A673 (cell line): ENCODE results near the gene YWHAQ. TPM values are rescaled to one million over a fixed set of nuclear protein-coding genes. Genes with fewer than 3 reads are reported as not detected.

Experiments used
- BruUV-seq: library from RNA; stranded (reverse); fragments of 400-500 nt; replicated peaks from 2 replicates; lab custom pipeline; 2021; lab: Mats Ljungman, UMichigan
- CTCF ChIA-PET: fragments of 300-600 bp; sonication (Branson Sonifier 250); formaldehyde crosslinking; loops from one replicate; lab custom pipeline; 2022; ENCODE audit warnings: antibody characterized with exemption; lab: Charles Lee
- POLR2A ChIA-PET: fragments of 300-600 bp; sonication (Branson Sonifier 250); formaldehyde crosslinking; loops from one replicate; lab custom pipeline; 2022; ENCODE audit warnings: antibody characterized with exemption; ENCODE audit not compliant: low non-redundant PET; lab: Charles Lee
- DNase-seq: peaks from one replicate; pipeline ENCODE4 v3.0.0-alpha.2; 2015; ENCODE audit warnings: low spot score
- H3K27ac ChIP-seq: fragments of 200-600 bp; sonication (generic); 2 replicates; pipeline ENCODE4 v1.5.1; 2016; ENCODE audit warnings: mixed run types, low read depth, mild to moderate bottlenecking, mixed read lengths, antibody characterized with exemption, low read length; ENCODE audit not compliant: poor library complexity, severe bottlenecking
- H3K27me3 ChIP-seq: fragments of 200-600 bp; sonication (generic); replicated peaks from 2 replicates; pipeline ENCODE4 v1.6.1; 2017; ENCODE audit warnings: mixed run types, low read depth, mild to moderate bottlenecking, mixed read lengths, antibody characterized with exemption, low read length; ENCODE audit not compliant: insufficient read depth, poor library complexity
- H3K36me3 ChIP-seq: fragments of 200-600 bp; sonication (generic); 2 replicates; pipeline ENCODE4 v1.6.1; 2016; ENCODE audit warnings: mixed run types, mild to moderate bottlenecking, mixed read lengths, antibody characterized with exemption, low read length; ENCODE audit not compliant: insufficient read depth, poor library complexity, severe bottlenecking
- H3K4me1 ChIP-seq: fragments of 200-600 bp; sonication (generic); 2 replicates; pipeline ENCODE4 v1.6.1; 2017; ENCODE audit warnings: mixed run types, mild to moderate bottlenecking, mixed read lengths, antibody characterized with exemption, low read length; ENCODE audit not compliant: insufficient read depth, poor library complexity, severe bottlenecking
- H3K4me3 ChIP-seq: fragments of 200-600 bp; sonication (generic); 2 replicates; pipeline ENCODE4 v1.5.1; 2016; ENCODE audit warnings: low read depth, mixed run types, mild to moderate bottlenecking, mixed read lengths, low read length; ENCODE audit not compliant: poor library complexity, severe bottlenecking
- H3K9me3 ChIP-seq: fragments of 200-600 bp; sonication (generic); 2 replicates; pipeline ENCODE4 v1.6.1; 2016; ENCODE audit warnings: mixed run types, low read depth, mild to moderate bottlenecking, mixed read lengths, antibody characterized with exemption, low read length; ENCODE audit not compliant: poor library complexity, severe bottlenecking
- CTCF ChIP-seq: fragments of 300-800, 200-600 bp; sonication (generic); conservative IDR thresholded peaks from 2 replicates; pipeline ENCODE4 v1.5.1; 2017; ENCODE audit warnings: low read depth, mild to moderate bottlenecking, antibody characterized with exemption, low read length, moderate library complexity, mixed read lengths
- EZH2 ChIP-seq: fragments of 200-600 bp; sonication (generic); IDR thresholded peaks from 2 replicates; pipeline ENCODE4 v1.6.1; 2017; ENCODE audit warnings: borderline replicate concordance, low read depth, mild to moderate bottlenecking, mixed read lengths, antibody characterized with exemption, low read length; ENCODE audit not compliant: poor library complexity, severe bottlenecking
- intact Hi-C: fragments of 100-400 bp; cut with micrococcal nuclease; formaldehyde crosslinking; loops from one replicate; pipeline ENCODE4 v1.10.0; 2022; ENCODE audit not compliant: unreplicated experiment
- total RNA-seq: library from RNA; stranded (reverse); gene quantifications from 2 replicates; pipeline ENCODE4 v1.2.3, GENCODE V29; 2021

Gene YWHAQ
- total RNA-seq, 1 experiment from 2014 or later, result 533 TPM

DNA sequence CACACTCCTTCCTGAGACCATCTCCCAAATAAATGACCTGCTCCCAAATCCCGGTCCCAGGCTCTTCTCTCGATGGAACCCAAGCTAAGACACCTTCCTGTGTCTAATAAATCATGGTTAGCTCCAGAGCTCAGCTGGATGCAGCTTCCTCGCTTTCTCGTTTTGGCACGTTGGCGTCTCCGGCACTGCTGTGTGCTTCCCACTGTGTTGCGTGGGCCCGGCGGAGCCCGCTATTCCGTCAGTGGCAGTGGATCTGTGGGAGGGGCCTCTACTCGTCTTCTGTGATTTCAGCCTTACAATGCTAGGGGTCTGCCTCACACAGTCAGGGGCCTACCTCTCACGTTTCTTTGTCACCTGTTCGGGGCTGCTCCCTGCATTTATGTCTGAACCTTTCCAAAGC is 29.4 kb upstream of the YWHAQ start:
- CTCF ChIA-PET, result no interaction called here
- no peaks in the 10 kb centered on the region for H3K27me3 ChIP-seq
- DNase-seq, result peak; percentile 29
- no peaks in the 10 kb centered on the region for H3K9me3 ChIP-seq
- TF ChIP-seq CTCF, result no peak
- TF ChIP-seq EZH2, result no peak
- POLR2A ChIA-PET, result no interaction called here
- H3K27ac ChIP-seq, result no peak overlapping the region
- H3K4me3 ChIP-seq, result no peak overlapping the region
- intact Hi-C loops, result no loop called here
- no TSS peak for BruUV-seq
- H3K36me3 ChIP-seq, result no peaks in the 10 kb centered on the region
- no peaks in the 10 kb centered on the region for H3K4me1 ChIP-seq

DNA sequence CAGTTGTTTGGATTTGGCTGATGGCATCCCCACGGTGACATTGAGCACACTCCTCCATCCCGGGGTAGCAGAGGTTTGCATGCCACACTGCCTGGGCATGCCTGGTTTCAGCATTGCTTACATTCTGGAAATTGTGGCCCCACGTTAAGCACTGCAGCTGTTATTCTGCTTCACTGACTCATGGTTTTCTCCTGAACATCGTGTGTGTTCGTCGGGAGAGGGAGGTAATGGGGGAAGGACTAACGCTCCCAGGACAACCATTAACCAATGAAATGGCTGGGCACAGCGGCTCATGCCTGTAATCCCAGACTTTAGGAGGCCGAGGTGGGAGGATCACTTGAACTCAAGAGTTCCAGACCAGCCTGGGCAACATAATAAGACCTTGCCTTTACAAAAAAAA is 28.2 kb upstream of the YWHAQ start:
- DNase-seq, result no peak
- CTCF ChIA-PET, result no interaction called here
- no TSS peak for BruUV-seq
- H3K27me3 ChIP-seq, result no peaks in the 10 kb centered on the region
- TF ChIP-seq EZH2 (no peak), CTCF (no peak)
- H3K4me1 ChIP-seq, result no peaks in the 10 kb centered on the region
- no peaks in the 10 kb centered on the region for H3K9me3 ChIP-seq
- no peak overlapping the region for H3K27ac ChIP-seq
- no peak overlapping the region for H3K4me3 ChIP-seq
- POLR2A ChIA-PET, result no interaction called here
- intact Hi-C loops, result no loop called here
- H3K36me3 ChIP-seq, result no peaks in the 10 kb centered on the region

DNA sequence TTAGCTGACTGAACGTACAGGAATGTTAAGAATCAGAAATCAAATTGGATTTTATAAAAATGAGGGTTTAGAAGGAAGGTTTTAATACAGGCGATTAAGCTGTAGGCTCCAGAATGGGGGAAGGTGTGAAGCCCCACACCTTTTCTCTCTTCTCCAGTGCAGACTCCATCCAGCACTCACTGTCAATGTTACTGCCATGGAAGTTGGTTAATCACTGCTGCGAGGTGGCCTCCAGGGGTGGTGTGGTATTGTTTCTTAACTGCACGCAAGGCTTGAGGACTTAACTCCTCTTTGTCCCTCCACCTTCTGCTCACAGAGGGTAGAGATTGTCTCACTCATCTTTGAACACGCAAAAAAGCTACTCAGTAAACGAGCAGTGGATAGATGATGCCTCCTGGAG is 26.9 kb upstream of the YWHAQ start:
- no TSS peak for BruUV-seq
- TF ChIP-seq CTCF (no peak), EZH2 (no peak)
- POLR2A ChIA-PET, result no interaction called here
- H3K27me3 ChIP-seq, result no peaks in the 10 kb centered on the region
- no peak overlapping the region for H3K27ac ChIP-seq
- DNase-seq, result no peak
- no peaks in the 10 kb centered on the region for H3K4me1 ChIP-seq
- CTCF ChIA-PET, result no interaction called here
- no peaks in the 10 kb centered on the region for H3K9me3 ChIP-seq
- H3K4me3 ChIP-seq, result no peak overlapping the region
- intact Hi-C loops, result no loop called here
- H3K36me3 ChIP-seq, result no peaks in the 10 kb centered on the region
